Karpas-422 (cell line): ENCODE results near the gene KLHL30. TPM values are rescaled to one million over a fixed set of nuclear protein-coding genes. Genes with fewer than 3 reads are reported as not detected.

Experiments used
- DNase-seq: peaks from one replicate; pipeline ENCODE4 v3.0.0-alpha.2; 2015
- H2AFZ ChIP-seq: fragments of 200-600 bp; sonication (generic); 2 replicates; pipeline ENCODE4 v1.6.1; 2014; ENCODE audit warnings: antibody characterized with exemption, low read length, mixed read lengths
- H3K27ac ChIP-seq: fragments of 200-600 bp; sonication (generic); 2 replicates; pipeline ENCODE4 v1.5.1; 2014; ENCODE audit warnings: mild to moderate bottlenecking, low read length, moderate library complexity
- H3K27me3 ChIP-seq: fragments of 200-600 bp; sonication (generic); 2 replicates; pipeline ENCODE4 v1.6.1; 2014; ENCODE audit warnings: low read length, mixed read lengths
- H3K36me3 ChIP-seq: fragments of 200-600 bp; sonication (generic); 2 replicates; pipeline ENCODE4 v1.6.1; 2014; ENCODE audit warnings: low read length, mixed read lengths; ENCODE audit not compliant: insufficient read depth
- H3K4me1 ChIP-seq: fragments of 200-600 bp; sonication (generic); 2 replicates; pipeline ENCODE4 v1.6.1; 2014; ENCODE audit warnings: mild to moderate bottlenecking, low read length, mixed read lengths
- H3K4me2 ChIP-seq: fragments of 200-600 bp; sonication (generic); 2 replicates; pipeline ENCODE4 v1.6.1; 2014; ENCODE audit warnings: low read length, low read depth, mild to moderate bottlenecking; ENCODE audit not compliant: poor library complexity, severe bottlenecking
- H3K4me3 ChIP-seq: fragments of 200-600 bp; sonication (generic); 2 replicates; pipeline ENCODE4 v1.5.1; 2014; ENCODE audit warnings: mild to moderate bottlenecking, antibody characterized with exemption, low read length, mixed read lengths
- H3K79me2 ChIP-seq: fragments of 200-600 bp; sonication (generic); 2 replicates; pipeline ENCODE4 v1.6.1; 2014; ENCODE audit warnings: mild to moderate bottlenecking, low read length, mixed read lengths
- H3K9ac ChIP-seq: fragments of 200-600 bp; sonication (generic); 2 replicates; pipeline ENCODE4 v1.6.0; 2014; ENCODE audit warnings: low read length
- H3K9me2 ChIP-seq: fragments of 200-600 bp; sonication (generic), shearing (Covaris generic); replicated peaks from 2 replicates; pipeline ENCODE4 v1.6.0; 2014; ENCODE audit warnings: mild to moderate bottlenecking, low read length, moderate library complexity; ENCODE audit not compliant: insufficient read depth
- H3K9me3 ChIP-seq: fragments of 300-700, 200-600 bp; sonication (generic); 2 replicates; pipeline ENCODE4 v1.6.1; 2014; ENCODE audit warnings: low read length, mixed read lengths
- H4K20me1 ChIP-seq: fragments of 200-600 bp; sonication (generic); 2 replicates; pipeline ENCODE4 v1.6.1; 2014; ENCODE audit warnings: mild to moderate bottlenecking, antibody characterized with exemption, low read length, low read depth; ENCODE audit not compliant: insufficient read depth
- total RNA-seq: library from RNA; depleted of rRNA; stranded (reverse); fragments of >200 nt; shearing (Covaris generic); gene quantifications from 2 replicates; pipeline ENCODE4 v1.2.3, GENCODE V29; 2014; ENCODE audit warnings: low replicate concordance

KLHL30 gene
- total RNA-seq, 1 experiment from 2014 or later = not detected

DNA sequence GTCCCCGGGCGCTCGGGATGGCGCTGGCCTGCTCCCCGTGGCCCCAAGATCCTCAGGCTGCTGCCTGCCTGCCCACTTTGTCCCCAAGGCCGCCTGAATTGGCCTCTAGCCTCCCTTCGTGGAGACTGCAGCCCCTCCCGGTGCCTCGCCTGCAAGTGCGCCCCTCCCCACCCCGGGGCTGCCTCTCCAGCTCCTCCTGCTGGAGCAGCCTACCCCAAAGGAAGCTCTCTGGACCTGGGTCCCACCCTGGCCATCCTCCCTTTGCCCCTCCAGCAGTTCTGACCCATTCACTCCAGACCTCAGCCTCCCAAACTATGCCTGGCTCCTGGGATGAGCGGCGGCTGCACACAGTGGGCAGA lies 32.1 kb upstream of the KLHL30 start:
- Histone ChIP-seq H3K36me3 (no peaks in the 10 kb centered on the region), H3K9ac (peak overlapping the region; percentile 64), H2AFZ (no peak overlapping the region), H3K27ac (no peak overlapping the region), H3K27me3 (no peaks in the 10 kb centered on the region), H3K4me1 (peaks cover 33% of the 10 kb centered on the region), H3K9me3 (peaks cover 1% of the 10 kb centered on the region; the same call in 1 of the 2 replicates), H3K4me3 (peak overlapping the region; percentile 57; the same call in 1 of the 2 replicates), H3K79me2 (no peaks in the 10 kb centered on the region), H4K20me1 (no peaks in the 10 kb centered on the region), H3K9me2 (no peaks in the 10 kb centered on the region), H3K4me2 (peak overlapping the region; percentile 70)
- no peak for DNase-seq

- DNase-seq = peak; percentile 81
- Histone ChIP-seq H3K4me2 (peak overlapping the region; percentile 70), H3K36me3 (no peaks in the 10 kb centered on the region), H3K27ac (no peak overlapping the region), H3K79me2 (no peaks in the 10 kb centered on the region), H3K4me1 (peaks cover 33% of the 10 kb centered on the region), H3K4me3 (peak overlapping the region; percentile 57), H2AFZ (peak overlapping the region; percentile 98; the same call in 1 of the 2 replicates), H3K9me2 (no peaks in the 10 kb centered on the region), H3K9me3 (peaks cover 6% of the 10 kb centered on the region; the same call in 1 of the 2 replicates), H3K27me3 (no peaks in the 10 kb centered on the region), H4K20me1 (no peaks in the 10 kb centered on the region), H3K9ac (peak overlapping the region; percentile 64)
Observed at GRCh38 chr2:238106698-238107524, 31.6 kb upstream of the KLHL30 start.

DNA sequence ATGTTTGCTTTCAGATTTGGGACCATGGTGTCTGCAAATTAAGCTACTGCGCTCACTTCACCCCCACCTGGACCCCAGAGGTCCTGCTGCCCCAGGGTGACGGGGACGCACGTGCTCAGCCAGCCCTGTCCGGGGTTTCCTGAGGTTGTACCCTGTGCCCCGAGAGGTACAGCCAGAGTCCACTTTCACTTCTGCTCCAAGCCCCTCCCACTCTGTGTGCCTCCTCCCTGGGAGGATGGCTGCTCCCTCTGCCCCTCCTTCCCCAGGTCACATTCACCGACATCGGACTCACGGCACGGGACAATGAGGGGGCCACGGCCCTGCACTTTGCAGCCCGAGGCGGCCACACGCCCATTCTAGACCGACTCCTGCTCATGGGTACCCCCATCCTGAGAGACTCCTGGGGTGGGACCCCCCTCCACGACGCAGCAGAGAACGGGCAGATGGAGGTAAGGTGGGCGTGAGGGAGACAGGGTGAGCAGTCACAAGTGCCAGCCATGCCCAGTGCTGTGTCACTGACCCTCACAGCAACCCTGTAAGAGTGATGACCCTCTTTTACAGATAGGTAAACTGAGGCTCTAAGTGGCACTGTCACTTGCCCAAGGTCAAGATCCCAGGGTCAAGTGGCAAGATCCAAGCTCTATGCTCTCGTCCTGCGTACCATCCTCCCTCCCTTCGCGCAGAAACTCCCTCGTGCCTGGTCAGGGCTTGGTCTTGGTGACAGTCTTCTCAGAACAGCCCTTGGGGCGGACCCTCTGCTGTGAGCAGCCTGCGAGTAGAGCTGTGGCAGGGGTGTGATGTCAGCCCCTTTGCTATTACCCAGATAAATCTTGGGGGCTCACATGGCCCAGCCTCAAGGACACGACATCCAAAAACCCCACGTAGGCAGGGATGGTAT lies 30.7 kb upstream of the KLHL30 start:
- Histone ChIP-seq H3K9me2 (no peaks in the 10 kb centered on the region), H3K27ac (no peak overlapping the region), H4K20me1 (no peaks in the 10 kb centered on the region), H2AFZ (peak overlapping the region; percentile 98; the same call in 1 of the 2 replicates), H3K9ac (peak overlapping the region; percentile 64; the same call in 1 of the 2 replicates), H3K4me1 (peaks cover 33% of the 10 kb centered on the region), H3K79me2 (no peaks in the 10 kb centered on the region), H3K27me3 (no peaks in the 10 kb centered on the region), H3K36me3 (no peaks in the 10 kb centered on the region), H3K4me2 (peak overlapping the region; percentile 70), H3K4me3 (peak overlapping the region; percentile 57), H3K9me3 (peaks cover 9% of the 10 kb centered on the region; the same call in 1 of the 2 replicates)
- DNase-seq = peak; percentile 88

GRCh38 chr2:238108423-238109183 lies 29.9 kb upstream of the KLHL30 start:
- H3K4me2 ChIP-seq = peak overlapping the region; percentile 70
- H3K27me3 ChIP-seq = no peaks in the 10 kb centered on the region
- no peaks in the 10 kb centered on the region; the same call in 1 of the 2 replicates for H3K36me3 ChIP-seq
- H3K4me1 ChIP-seq = peaks cover 33% of the 10 kb centered on the region
- H3K27ac ChIP-seq = no peak overlapping the region
- H3K9me2 ChIP-seq = no peaks in the 10 kb centered on the region
- H3K9ac ChIP-seq = no peak overlapping the region
- peaks cover 10% of the 10 kb centered on the region; the same call in 1 of the 2 replicates for H3K9me3 ChIP-seq
- peak; percentile 76 for DNase-seq
- no peak overlapping the region for H2AFZ ChIP-seq
- no peaks in the 10 kb centered on the region for H4K20me1 ChIP-seq
- H3K79me2 ChIP-seq = no peaks in the 10 kb centered on the region
- H3K4me3 ChIP-seq = no peak overlapping the region; the same call in 1 of the 2 replicates

GRCh38 chr2:238113611-238114010 lies 24.9 kb upstream of the KLHL30 start:
- no peak overlapping the region for H2AFZ ChIP-seq
- no peaks in the 10 kb centered on the region for H4K20me1 ChIP-seq
- no peaks in the 10 kb centered on the region for H3K9me2 ChIP-seq
- DNase-seq = no peak
- no peak overlapping the region for H3K9ac ChIP-seq
- H3K36me3 ChIP-seq = no peaks in the 10 kb centered on the region; the same call in 1 of the 2 replicates
- no peak overlapping the region for H3K4me3 ChIP-seq
- H3K79me2 ChIP-seq = no peaks in the 10 kb centered on the region
- H3K4me2 ChIP-seq = no peak overlapping the region
- H3K27me3 ChIP-seq = no peaks in the 10 kb centered on the region
- peaks cover 8% of the 10 kb centered on the region for H3K4me1 ChIP-seq
- no peak overlapping the region for H3K27ac ChIP-seq
- H3K9me3 ChIP-seq = peaks cover 10% of the 10 kb centered on the region; the same call in 1 of the 2 replicates

DNA sequence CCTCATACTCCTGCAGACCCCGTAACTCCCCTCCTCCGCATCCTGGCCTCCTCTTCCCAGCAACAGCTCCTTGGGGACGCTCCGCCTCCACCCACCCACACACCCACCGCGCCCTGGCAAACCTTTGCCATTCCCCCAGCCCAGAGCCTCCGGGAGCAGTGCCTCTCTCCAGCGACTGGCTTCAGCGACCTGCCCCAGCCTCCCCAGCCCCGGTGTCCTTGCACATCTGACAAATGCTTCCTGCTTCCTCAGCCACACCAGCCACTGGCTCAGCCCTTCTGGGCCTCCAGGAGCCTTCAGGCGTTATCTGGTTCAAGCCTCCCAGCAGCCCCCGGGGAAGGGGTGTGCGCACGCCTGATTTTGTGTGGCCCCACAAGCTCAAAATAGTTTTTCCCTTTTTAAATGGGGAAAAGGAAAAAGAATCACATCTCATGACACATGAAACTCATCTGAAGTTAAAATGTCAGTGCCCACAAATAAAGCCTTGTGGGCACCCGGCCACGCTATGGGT lies 24.1 kb upstream of the KLHL30 start:
- Histone ChIP-seq H3K27me3 (no peaks in the 10 kb centered on the region), H3K79me2 (no peaks in the 10 kb centered on the region), H4K20me1 (no peaks in the 10 kb centered on the region), H3K4me1 (peaks cover under 1% of the 10 kb centered on the region; the same call in 1 of the 2 replicates), H3K4me2 (no peak overlapping the region), H3K9me2 (no peaks in the 10 kb centered on the region), H3K36me3 (no peaks in the 10 kb centered on the region; the same call in 1 of the 2 replicates), H2AFZ (no peak overlapping the region), H3K27ac (no peak overlapping the region), H3K9ac (no peak overlapping the region), H3K4me3 (no peak overlapping the region), H3K9me3 (peaks cover 10% of the 10 kb centered on the region; the same call in 1 of the 2 replicates)
- DNase-seq = no peak

- Histone ChIP-seq H3K27me3 (no peaks in the 10 kb centered on the region), H3K79me2 (no peaks in the 10 kb centered on the region), H3K9ac (no peak overlapping the region), H3K9me3 (peaks cover 10% of the 10 kb centered on the region; the same call in 1 of the 2 replicates), H3K4me1 (no peaks in the 10 kb centered on the region), H3K4me3 (no peak overlapping the region), H3K9me2 (no peaks in the 10 kb centered on the region), H3K4me2 (no peak overlapping the region), H3K36me3 (no peaks in the 10 kb centered on the region; the same call in 1 of the 2 replicates), H2AFZ (no peak overlapping the region), H4K20me1 (no peaks in the 10 kb centered on the region), H3K27ac (no peak overlapping the region)
- DNase-seq = no peak
Observed at GRCh38 chr2:238114851-238115660, 23.4 kb upstream of the KLHL30 start.
